Panc1 (cell line): ENCODE results near the gene RALGPS2. TPM values are rescaled to one million over a fixed set of nuclear protein-coding genes. Genes with fewer than 3 reads are reported as not detected.

ENCODE experiments used
- ATAC-seq: fragments of 200-7000 bp; cut with Tn5 transposase; 2 replicates; pipeline ENCODE4 v1.9.1; 2020; ENCODE audit warnings: mild to moderate bottlenecking, moderate library complexity
- BruUV-seq: library from RNA; stranded (reverse); fragments of 400-500 nt; replicated peaks from 2 replicates; lab custom pipeline; 2021; lab: Mats Ljungman, UMichigan
- CTCF ChIA-PET: fragments of 300-600 bp; sonication (Branson Sonifier 250); formaldehyde crosslinking; loops from one replicate; lab custom pipeline; 2022; ENCODE audit warnings: antibody characterized with exemption; lab: Charles Lee
- POLR2A ChIA-PET: fragments of 300-600 bp; sonication (Branson Sonifier 250); formaldehyde crosslinking; loops from one replicate; lab custom pipeline; 2022; ENCODE audit warnings: antibody characterized with exemption; lab: Charles Lee
- DNase-seq: peaks from one replicate; pipeline ENCODE4 v3.0.0-alpha.2; 2010; ENCODE audit warnings: low read depth, low spot score
- H3K27ac ChIP-seq: 2 replicates; pipeline ENCODE4 v1.5.1; 2011; ENCODE audit warnings: mild to moderate bottlenecking, low read length, inconsistent platforms
- H3K27me3 ChIP-seq: fragments of 200-500 bp; sonication (Bioruptor generic); 2 replicates; pipeline ENCODE4 v1.6.0; 2014; ENCODE audit warnings: low read length, inconsistent platforms; ENCODE audit not compliant: control insufficient read depth, insufficient read depth
- H3K36me3 ChIP-seq: fragments of 200-500 bp; sonication (Bioruptor generic); 2 replicates; pipeline ENCODE4 v1.5.1; 2014; ENCODE audit warnings: inconsistent platforms, mild to moderate bottlenecking, low read length, moderate library complexity; ENCODE audit not compliant: control insufficient read depth, insufficient read depth
- H3K4me1 ChIP-seq: 2 replicates; pipeline ENCODE4 v1.5.1; 2011; ENCODE audit warnings: inconsistent platforms, mild to moderate bottlenecking, low read length, moderate library complexity; ENCODE audit not compliant: control insufficient read depth, insufficient read depth
- H3K4me3 ChIP-seq, 2 experiments: 2 replicates each; pipeline ENCODE4 v1.5.1; 2011 to 2012; ENCODE audit warnings: low read depth in 2 of 2, low read length in 2 of 2, mild to moderate bottlenecking in 2 of 2, inconsistent platforms in 1 of 2, moderate library complexity in 1 of 2
- H3K9me3 ChIP-seq: fragments of 200-500 bp; sonication (Bioruptor generic); 2 replicates; pipeline ENCODE4 v1.5.1; 2014; ENCODE audit warnings: low read depth, mild to moderate bottlenecking, inconsistent platforms, low read length, moderate library complexity; ENCODE audit not compliant: control insufficient read depth, insufficient read depth
- CTCF ChIP-seq: fragments of 450-650 bp; IDR thresholded peaks from 2 replicates; pipeline ENCODE4 v1.5.1; 2017; ENCODE audit warnings: mild to moderate bottlenecking
- POLR2AphosphoS5 ChIP-seq: IDR thresholded peaks from 2 replicates; pipeline ENCODE4 v1.6.1; 2012; ENCODE audit warnings: mild to moderate bottlenecking, low read depth, low read length, moderate library complexity
- SIN3A ChIP-seq: IDR thresholded peaks from 2 replicates; pipeline ENCODE4 v1.6.1; 2012; ENCODE audit warnings: low read depth, mild to moderate bottlenecking, low read length, moderate library complexity, borderline replicate concordance; ENCODE audit not compliant: insufficient read depth
- TCF7L2 ChIP-seq: IDR thresholded peaks from 2 replicates; pipeline ENCODE4 v1.6.1; 2011; ENCODE audit warnings: mild to moderate bottlenecking, low read depth, low read length, inconsistent platforms
- in situ Hi-C: cut with HindIII; loops from 2 replicates; pipeline ENCODE4 v1.10.0; 2016; ENCODE audit warnings: low sequenced_read_pairs, low pct_unique_long_range_greater_than_20kb
- intact Hi-C: fragments of 100-400 bp; cut with micrococcal nuclease; formaldehyde crosslinking; loops from one replicate; pipeline ENCODE4 v1.10.0; 2022; ENCODE audit not compliant: unreplicated experiment
- total RNA-seq: library from RNA; stranded (reverse); gene quantifications from one replicate; pipeline ENCODE4 v1.2.1, GENCODE V29; 2021; ENCODE audit not compliant: unreplicated experiment
- TF ChIP-seq, protein P1 (sequence below), 2 experiments: IDR thresholded peaks; 2 replicates each; pipeline ENCODE4 v1.6.1; 2011 to 2012; ENCODE audit warnings: low read depth in 2 of 2, control low read depth in 1 of 2, low read length in 1 of 2, mild to moderate bottlenecking in 1 of 2, moderate library complexity in 1 of 2; ENCODE audit not compliant: insufficient read depth in 1 of 2

RALGPS2 gene
- total RNA-seq, 1 experiment from 2014 or later, result 5.4 TPM

GRCh38 chr1:178819123-178819522 is 94.1 kb downstream of the RALGPS2 start:
- ChIA-PET CTCF (no interaction called here), POLR2A (no interaction called here)
- ATAC-seq (no peak), DNase-seq (no peak)
- Histone ChIP-seq H3K27me3 (no peaks in the 10 kb centered on the region; the same call in none of the 2 replicates), H3K36me3 (no peaks in the 10 kb centered on the region), H3K4me1 (no peaks in the 10 kb centered on the region), H3K27ac (no peak overlapping the region), H3K9me3 (no peaks in the 10 kb centered on the region), H3K4me3 (no peak overlapping the region)
- intact Hi-C loops, result no loop called here
- in situ Hi-C loops, result no loop called here
- no TSS peak for BruUV-seq
- no peak for TF ChIP-seq SIN3A
- TF ChIP-seq CTCF, result no peak
- no peak for TF ChIP-seq POLR2AphosphoS5
- no peak for TF ChIP-seq TCF7L2
- TF ChIP-seq, protein P1, sequence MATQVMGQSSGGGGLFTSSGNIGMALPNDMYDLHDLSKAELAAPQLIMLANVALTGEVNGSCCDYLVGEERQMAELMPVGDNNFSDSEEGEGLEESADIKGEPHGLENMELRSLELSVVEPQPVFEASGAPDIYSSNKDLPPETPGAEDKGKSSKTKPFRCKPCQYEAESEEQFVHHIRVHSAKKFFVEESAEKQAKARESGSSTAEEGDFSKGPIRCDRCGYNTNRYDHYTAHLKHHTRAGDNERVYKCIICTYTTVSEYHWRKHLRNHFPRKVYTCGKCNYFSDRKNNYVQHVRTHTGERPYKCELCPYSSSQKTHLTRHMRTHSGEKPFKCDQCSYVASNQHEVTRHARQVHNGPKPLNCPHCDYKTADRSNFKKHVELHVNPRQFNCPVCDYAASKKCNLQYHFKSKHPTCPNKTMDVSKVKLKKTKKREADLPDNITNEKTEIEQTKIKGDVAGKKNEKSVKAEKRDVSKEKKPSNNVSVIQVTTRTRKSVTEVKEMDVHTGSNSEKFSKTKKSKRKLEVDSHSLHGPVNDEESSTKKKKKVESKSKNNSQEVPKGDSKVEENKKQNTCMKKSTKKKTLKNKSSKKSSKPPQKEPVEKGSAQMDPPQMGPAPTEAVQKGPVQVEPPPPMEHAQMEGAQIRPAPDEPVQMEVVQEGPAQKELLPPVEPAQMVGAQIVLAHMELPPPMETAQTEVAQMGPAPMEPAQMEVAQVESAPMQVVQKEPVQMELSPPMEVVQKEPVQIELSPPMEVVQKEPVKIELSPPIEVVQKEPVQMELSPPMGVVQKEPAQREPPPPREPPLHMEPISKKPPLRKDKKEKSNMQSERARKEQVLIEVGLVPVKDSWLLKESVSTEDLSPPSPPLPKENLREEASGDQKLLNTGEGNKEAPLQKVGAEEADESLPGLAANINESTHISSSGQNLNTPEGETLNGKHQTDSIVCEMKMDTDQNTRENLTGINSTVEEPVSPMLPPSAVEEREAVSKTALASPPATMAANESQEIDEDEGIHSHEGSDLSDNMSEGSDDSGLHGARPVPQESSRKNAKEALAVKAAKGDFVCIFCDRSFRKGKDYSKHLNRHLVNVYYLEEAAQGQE (IDR thresholded peaks at IDR 0.05; ENCODE audit: insufficient read depth in 1 of 2, low read depth in 2 of 2, low read length in 1 of 2), result no peak

DNA sequence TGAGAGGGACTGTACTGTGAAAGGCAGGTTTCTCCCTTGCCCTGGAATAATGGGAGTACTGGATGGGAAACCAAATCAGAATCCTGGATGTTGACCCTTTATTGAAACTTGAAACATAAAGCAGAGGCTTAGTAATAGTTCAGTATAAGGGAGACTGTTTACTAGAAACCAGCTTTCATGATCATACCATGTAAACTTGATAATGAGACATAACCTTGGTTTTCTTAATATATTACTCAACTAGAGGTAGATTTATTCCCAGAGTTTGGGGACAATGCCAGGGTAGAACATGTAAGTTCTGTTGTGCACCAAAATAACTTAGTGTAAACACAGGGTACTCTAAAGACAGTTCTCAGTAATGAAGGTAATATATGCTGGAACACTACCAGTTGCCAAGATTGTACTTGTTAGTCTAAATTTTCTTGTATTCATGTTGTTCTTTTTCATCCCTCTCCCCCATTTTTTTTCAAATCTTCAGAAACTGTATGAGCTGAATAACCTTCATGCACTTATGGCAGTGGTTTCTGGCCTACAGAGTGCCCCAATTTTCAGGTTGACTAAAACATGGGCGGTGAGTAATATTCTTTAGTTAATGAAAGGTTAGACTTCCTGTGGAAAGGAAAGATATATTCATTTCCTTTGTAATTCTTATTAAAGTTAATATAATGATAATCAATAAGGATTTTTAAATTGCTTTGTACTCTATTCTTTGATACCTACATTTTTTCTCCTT is 96.3 kb downstream of the RALGPS2 start:
- no peak for DNase-seq
- in situ Hi-C loops, result no loop called here
- POLR2A ChIA-PET, result no interaction called here

More for the DNA sequence above, 96.3 kb downstream of the RALGPS2 start:
- no peak for ATAC-seq
- Histone ChIP-seq H3K36me3 (no peaks in the 10 kb centered on the region), H3K27ac (no peak overlapping the region), H3K9me3 (no peaks in the 10 kb centered on the region), H3K4me1 (no peaks in the 10 kb centered on the region), H3K27me3 (no peaks in the 10 kb centered on the region; the same call in none of the 2 replicates), H3K4me3 (no peak overlapping the region)
- TF ChIP-seq POLR2AphosphoS5 (no peak), SIN3A (no peak), TCF7L2 (no peak), CTCF (no peak)
- TF ChIP-seq, protein P1 (IDR thresholded peaks at IDR 0.05; ENCODE audit: insufficient read depth in 1 of 2, low read depth in 2 of 2, low read length in 1 of 2), result no peak
- no TSS peak for BruUV-seq
- intact Hi-C loops, result no loop called here
- CTCF ChIA-PET, result no interaction called here
